B cell (primary cell): Measurements from ENCODE around the gene ANKFY1. TPM values are rescaled to one million over a fixed set of nuclear protein-coding genes. Genes with fewer than 3 reads are reported as not detected.

Experiments
- ATAC-seq: fragments of 200-7000 bp; cut with Tn5 transposase; one replicate; pipeline ENCODE4 v1.10.0; 2021; ENCODE audit warnings: low read depth, mild to moderate bottlenecking, moderate number of reproducible peaks, moderate library complexity
- CTCF ChIA-PET: fragments of 350-600 bp; sonication (Branson Sonifier 250); formaldehyde crosslinking; loops from one replicate; lab custom pipeline; 2021; ENCODE audit warnings: antibody characterized with exemption, inconsistent platforms; lab: Charles Lee
- POLR2A ChIA-PET: fragments of 350-600 bp; sonication (Branson Sonifier 250); formaldehyde crosslinking; loops from one replicate; lab custom pipeline; 2021; ENCODE audit warnings: antibody characterized with exemption; lab: Charles Lee
- DNase-seq: peaks from one replicate; pipeline ENCODE4 v3.0.0; 2013
- H2AFZ ChIP-seq: 2 replicates; pipeline ENCODE4 v1.6.1; 2012; ENCODE audit warnings: mild to moderate bottlenecking, low read depth, low read length; ENCODE audit not compliant: insufficient read depth, poor library complexity, severe bottlenecking
- H3K27ac ChIP-seq, 2 donors: 1 replicate in 1 of 2; 2 replicates in 1 of 2; pipeline ENCODE4 v1.5.1; 2012 to 2013; ENCODE audit warnings: low read length in 2 of 2, mild to moderate bottlenecking in 2 of 2, moderate library complexity in 1 of 2
- H3K27me3 ChIP-seq, 4 experiments: fragments of 200-600 bp in 1 of 4; sonication (generic) in 1 of 4; replicated peaks in 1 of 4; 1 replicate in 2 of 4; 2 replicates in 2 of 4; pipeline versions ENCODE4 v1.6.1 to v1.7.0; 2013 to 2016; ENCODE audit warnings: low read length in 3 of 4, mild to moderate bottlenecking in 2 of 4, mixed read lengths in 1 of 4, moderate library complexity in 1 of 4; ENCODE audit not compliant: insufficient read depth in 4 of 4, control insufficient read depth in 3 of 4; ENCODE audit errors: control extremely low read depth in 1 of 4
- H3K36me3 ChIP-seq, 2 experiments: replicated peaks in 1 of 2; 1 replicate in 1 of 2; 2 replicates in 1 of 2; pipeline versions ENCODE4 v1.6.1 to v1.7.1; 2013; ENCODE audit warnings: low read length in 1 of 2; ENCODE audit not compliant: insufficient read depth in 2 of 2, control insufficient read depth in 1 of 2; ENCODE audit errors: control extremely low read depth in 1 of 2, extremely low read depth in 1 of 2
- H3K4me1 ChIP-seq, 2 donors: fragments of 200-600 bp in 1 of 2; sonication (generic) in 1 of 2; 1 replicate in 1 of 2; 2 replicates in 1 of 2; pipeline versions ENCODE4 v1.5.1 to v1.6.1; 2013 to 2017; ENCODE audit warnings: low read length in 2 of 2; ENCODE audit not compliant: control insufficient read depth in 2 of 2, insufficient read depth in 2 of 2
- H3K4me2 ChIP-seq: replicated peaks from 2 replicates; pipeline ENCODE3; 2012; ENCODE audit warnings: mild to moderate bottlenecking, low read depth, low read length; ENCODE audit not compliant: poor library complexity, severe bottlenecking
- H3K4me3 ChIP-seq, 5 experiments: fragments of 200-600 bp in 1 of 5; sonication (generic) in 1 of 5; 1 replicate in 3 of 5; 2 replicates in 2 of 5; pipeline versions ENCODE4 v1.5.1 to v1.7.0; 2011 to 2016; ENCODE audit warnings: low read length in 4 of 5, mild to moderate bottlenecking in 4 of 5, low read depth in 2 of 5, control low read depth in 1 of 5, moderate library complexity in 1 of 5; ENCODE audit not compliant: insufficient read depth in 1 of 5; ENCODE audit errors: control extremely low read depth in 1 of 5, extremely low read depth in 1 of 5
- H3K79me2 ChIP-seq: fragments of 200-600 bp; sonication (generic); one replicate; pipeline ENCODE4 v1.6.0; 2016; ENCODE audit warnings: low read length; ENCODE audit not compliant: control insufficient read depth, insufficient read depth
- H3K9ac ChIP-seq: fragments of 200-600 bp; sonication (generic); 2 replicates; pipeline ENCODE4 v1.6.1; 2017; ENCODE audit warnings: mild to moderate bottlenecking, low read length, moderate library complexity
- H3K9me3 ChIP-seq, 3 donors: one replicate each; pipeline versions ENCODE4 v1.6.1 to v1.7.1; 2013; ENCODE audit warnings: low read length in 2 of 3; ENCODE audit not compliant: control insufficient read depth in 2 of 3, insufficient read depth in 1 of 3; ENCODE audit errors: control extremely low read depth in 1 of 3
- H4K20me1 ChIP-seq: 2 replicates; pipeline ENCODE4 v1.6.0; 2012; ENCODE audit warnings: mild to moderate bottlenecking, low read length; ENCODE audit not compliant: insufficient read depth, control insufficient read depth, poor library complexity, severe bottlenecking
- H3K27ac Mint-ChIP-seq: one replicate; pipeline ENCODE4 v1.8.0; 2021; ENCODE audit warnings: mixed read lengths
- H3K27me3 Mint-ChIP-seq: one replicate; pipeline ENCODE4 v1.8.0; 2021; ENCODE audit warnings: mixed read lengths
- H3K4me1 Mint-ChIP-seq: one replicate; pipeline ENCODE4 v1.8.0; 2021; ENCODE audit warnings: mixed read lengths
- H3K4me3 Mint-ChIP-seq: one replicate; pipeline ENCODE4 v1.8.0; 2021; ENCODE audit warnings: mixed read lengths
- H3K9me3 Mint-ChIP-seq: one replicate; pipeline ENCODE4 v1.8.0; 2022; ENCODE audit warnings: mixed read lengths; ENCODE audit not compliant: insufficient read depth
- EZH2 ChIP-seq: IDR thresholded peaks from 2 replicates; pipeline ENCODE4 v1.6.1; 2012; ENCODE audit warnings: borderline replicate concordance, low read depth, mild to moderate bottlenecking, moderate library complexity, low read length; ENCODE audit not compliant: insufficient read depth, poor library complexity, severe bottlenecking
- WGBS: methylation state at CpG from one replicate; pipeline ENCODE4 v1.1.5; 2013; ENCODE audit warnings: missing lambda C conversion rate; ENCODE audit not compliant: insufficient coverage; 5-methylcytosine and 5-hydroxymethylcytosine counted together
- intact Hi-C: fragments of 100-400 bp; cut with micrococcal nuclease; formaldehyde crosslinking; loops from one replicate; pipeline ENCODE4 v1.10.0; 2022
- polyA plus RNA-seq: library from polyadenylated mRNA; depleted of rRNA; stranded (reverse); fragments of >200 nt; gene quantifications from 2 replicates; pipeline ENCODE4 v1.2.3, GENCODE V29; 2012
- total RNA-seq, 2 donors: library from RNA; stranded (reverse); fragments of 120-200 nt in 1 of 2; gene quantifications; 1 replicate in 1 of 2; 2 replicates in 1 of 2; pipeline versions ENCODE4 v1.2.3 to v1.2.4, GENCODE V29; 2013 to 2022
- TF ChIP-seq, protein P1 (sequence below): fragments of 200-600 bp; IDR thresholded peaks from one replicate; pipeline ENCODE4 v1.8.0; 2022; ENCODE audit warnings: antibody characterized with exemption, mild to moderate bottlenecking

The ANKFY1 gene
- total and polyA plus RNA-seq, 2 donors (not counting 1 experiment from before 2014, with no cell fraction given): 23.1 to 63.9 TPM

DNA sequence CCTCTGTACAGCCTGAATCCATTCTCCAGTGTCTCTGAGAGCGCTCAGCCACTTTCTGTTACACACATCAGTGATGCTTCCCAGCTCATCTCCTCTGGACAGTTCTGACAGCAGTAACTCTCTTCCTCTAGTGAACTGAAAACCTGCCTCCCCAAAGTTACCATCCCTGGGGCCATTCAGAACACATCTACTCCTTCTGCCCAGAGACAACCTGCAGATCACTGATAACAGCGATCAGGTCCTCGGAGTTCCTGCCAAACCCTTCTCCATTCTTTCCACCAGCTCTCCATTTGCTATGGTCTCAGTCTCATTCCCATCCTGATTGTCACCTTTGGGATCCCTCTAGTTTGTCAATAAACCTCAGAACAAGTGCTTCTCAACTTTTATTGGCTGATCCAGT is 128.3 kb downstream of the ANKFY1 start:
- 100% methylated on average over 3 of the region's 3 CpGs for WGBS

DNA sequence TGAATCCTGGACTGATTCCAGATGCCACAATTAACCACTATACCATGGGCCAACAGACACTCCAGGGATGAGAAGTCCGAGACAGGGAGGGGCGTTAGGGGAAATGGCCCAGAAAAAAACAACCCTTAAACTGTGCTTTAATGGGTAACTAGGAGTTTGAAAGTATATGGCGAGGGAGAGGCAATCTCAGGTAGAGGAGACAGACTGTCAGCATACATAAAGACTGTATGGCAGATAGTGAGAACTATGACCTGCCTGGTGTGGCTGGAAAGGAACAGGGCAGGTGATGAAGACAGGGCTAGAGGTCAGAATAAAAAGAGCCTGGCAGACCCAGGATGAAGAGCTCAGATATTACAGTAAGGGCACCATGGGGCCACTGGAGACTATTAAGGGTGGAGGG is 129.1 kb downstream of the ANKFY1 start:
- H3K9ac ChIP-seq: no peak overlapping the region
- H3K9me3 Mint-ChIP-seq: no peaks in the 10 kb centered on the region
- H3K27me3 Mint-ChIP-seq: no peaks in the 10 kb centered on the region
- H3K4me3 Mint-ChIP-seq: no peak overlapping the region
- H3K9me3 ChIP-seq: no peaks in the 10 kb centered on the region
- no peak overlapping the region for H3K27ac ChIP-seq
- 100% methylated on average over 1 of the region's 3 CpGs for WGBS
- no peak overlapping the region for H3K4me2 ChIP-seq
- no peaks in the 10 kb centered on the region for H3K27me3 ChIP-seq
- intact Hi-C loops: no loop called here
- H3K4me1 ChIP-seq: peaks cover 0 to 14% of the 10 kb centered on the region in 2 donors
- H3K4me3 ChIP-seq: no peak overlapping the region
- H4K20me1 ChIP-seq: peaks cover 74% of the 10 kb centered on the region
- ChIA-PET POLR2A (no interaction called here), CTCF (no interaction called here)
- ATAC-seq (no peak), DNase-seq (no peak)
- TF ChIP-seq EZH2: no peak
- TF ChIP-seq, protein P1, sequence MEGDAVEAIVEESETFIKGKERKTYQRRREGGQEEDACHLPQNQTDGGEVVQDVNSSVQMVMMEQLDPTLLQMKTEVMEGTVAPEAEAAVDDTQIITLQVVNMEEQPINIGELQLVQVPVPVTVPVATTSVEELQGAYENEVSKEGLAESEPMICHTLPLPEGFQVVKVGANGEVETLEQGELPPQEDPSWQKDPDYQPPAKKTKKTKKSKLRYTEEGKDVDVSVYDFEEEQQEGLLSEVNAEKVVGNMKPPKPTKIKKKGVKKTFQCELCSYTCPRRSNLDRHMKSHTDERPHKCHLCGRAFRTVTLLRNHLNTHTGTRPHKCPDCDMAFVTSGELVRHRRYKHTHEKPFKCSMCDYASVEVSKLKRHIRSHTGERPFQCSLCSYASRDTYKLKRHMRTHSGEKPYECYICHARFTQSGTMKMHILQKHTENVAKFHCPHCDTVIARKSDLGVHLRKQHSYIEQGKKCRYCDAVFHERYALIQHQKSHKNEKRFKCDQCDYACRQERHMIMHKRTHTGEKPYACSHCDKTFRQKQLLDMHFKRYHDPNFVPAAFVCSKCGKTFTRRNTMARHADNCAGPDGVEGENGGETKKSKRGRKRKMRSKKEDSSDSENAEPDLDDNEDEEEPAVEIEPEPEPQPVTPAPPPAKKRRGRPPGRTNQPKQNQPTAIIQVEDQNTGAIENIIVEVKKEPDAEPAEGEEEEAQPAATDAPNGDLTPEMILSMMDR: no peak
- H3K36me3 ChIP-seq: peaks cover 0 to 35% of the 10 kb centered on the region in 2 experiments
- H3K27ac Mint-ChIP-seq: no peak overlapping the region
- no peak overlapping the region for H2AFZ ChIP-seq
- H3K79me2 ChIP-seq: peaks cover 96% of the 10 kb centered on the region
- peaks cover 46% of the 10 kb centered on the region for H3K4me1 Mint-ChIP-seq

More for the DNA sequence above, 128.3 kb downstream of the ANKFY1 start:
- Mint-ChIP-seq H3K27me3 (no peaks in the 10 kb centered on the region), H3K4me1 (peaks cover 50% of the 10 kb centered on the region), H3K9me3 (no peaks in the 10 kb centered on the region), H3K4me3 (no peak overlapping the region), H3K27ac (no peak overlapping the region)
- TF ChIP-seq EZH2: no peak
- TF ChIP-seq, protein P1: no peak
- Histone ChIP-seq H3K9me3 (no peaks in the 10 kb centered on the region), H3K27me3 (no peaks in the 10 kb centered on the region), H4K20me1 (peaks cover 78% of the 10 kb centered on the region), H3K4me1 (peaks cover 4 to 16% of the 10 kb centered on the region in 2 donors), H3K4me2 (no peak overlapping the region), H3K27ac (no peak overlapping the region), H3K79me2 (peaks cover 97% of the 10 kb centered on the region), H3K36me3 (peaks cover 0 to 41% of the 10 kb centered on the region in 2 experiments), H3K4me3 (no peak overlapping the region), H3K9ac (no peak overlapping the region), H2AFZ (no peak overlapping the region)
- ATAC-seq: no peak
- intact Hi-C loops: no loop called here
- DNase-seq: no peak
- CTCF ChIA-PET: no interaction called here
- POLR2A ChIA-PET: interaction anchor here (0.6 kb wide), 1 partner anchor 174 kb away, joined by 4 read pairs; no protein-coding TSS in a partner anchor
